HG03095 (cell line): ENCODE data around the gene TTC39A.

Experiments used
- ATAC-seq: cut with Tn5 transposase; IDR thresholded peaks from one replicate; pipeline ENCODE4 v1.9.1; 2021; ENCODE audit warnings: moderate library complexity; ENCODE audit not compliant: unreplicated experiment

TTC39A gene

GRCh38 chr1:51316113-51316845, 14.1 kb downstream of the TTC39A start:
- ATAC-seq: no peak

DNA sequence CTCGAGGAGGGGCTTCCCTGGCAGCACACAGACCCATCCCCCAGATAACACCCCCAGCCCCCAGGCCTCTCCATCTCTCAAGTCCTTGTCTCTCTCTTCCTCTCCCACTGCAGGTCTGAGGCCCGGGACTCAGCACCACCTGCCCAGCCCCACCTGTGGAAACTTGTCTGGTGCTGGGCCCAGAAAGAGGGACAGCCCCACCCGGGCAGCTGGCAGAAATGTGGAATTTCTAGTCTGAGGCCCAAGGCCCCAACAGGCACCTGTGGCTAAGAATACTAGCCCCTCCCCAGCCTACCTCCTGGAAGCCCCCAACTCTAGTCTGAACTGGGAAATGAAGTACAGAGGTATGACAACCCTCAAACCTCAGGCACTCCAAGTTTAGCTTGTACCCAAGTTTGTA, 15.4 kb downstream of the TTC39A start:
- ATAC-seq: no peak

DNA sequence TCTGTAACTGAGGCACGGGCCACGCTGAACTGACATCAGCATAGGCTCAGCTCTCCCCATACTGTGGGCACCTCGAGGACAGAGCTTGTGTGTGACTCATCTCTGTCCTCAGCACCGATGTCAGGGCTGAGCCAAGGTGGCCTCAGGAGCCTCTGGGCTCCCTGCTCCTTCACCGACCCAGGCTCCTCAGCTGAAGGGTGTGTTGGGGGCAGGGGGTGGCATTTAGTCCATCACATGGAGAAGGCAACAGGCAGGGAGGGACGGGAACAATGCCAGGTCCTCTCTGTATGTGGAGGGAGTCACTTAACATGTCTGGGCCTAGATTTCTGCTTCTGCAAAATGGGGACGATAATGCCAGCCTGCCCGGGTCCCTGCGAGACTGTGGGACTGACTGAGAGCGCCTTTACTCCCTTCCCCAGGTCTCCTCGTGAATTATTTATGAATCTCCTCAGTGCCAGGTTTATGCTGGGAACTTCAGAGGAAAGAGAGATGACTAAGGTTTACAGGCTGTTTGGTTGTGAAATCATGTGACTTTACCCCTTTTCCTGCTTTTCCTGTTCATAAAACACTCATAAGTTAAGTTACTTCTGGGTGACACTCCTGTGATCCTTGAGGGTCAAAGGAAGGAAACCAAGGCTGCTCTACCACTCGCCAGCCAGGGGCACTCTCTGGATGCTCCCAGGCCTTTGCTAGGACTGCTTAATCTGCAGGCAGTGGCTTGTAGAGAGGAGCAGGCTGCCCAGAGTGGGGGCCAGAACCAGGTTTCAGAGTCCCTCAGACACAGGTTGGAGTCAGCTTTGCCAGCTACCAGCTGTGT, 16.2 kb downstream of the TTC39A start:
- no peak for ATAC-seq

GRCh38 chr1:51313268-51313852, 17.0 kb downstream of the TTC39A start:
- no peak for ATAC-seq

DNA sequence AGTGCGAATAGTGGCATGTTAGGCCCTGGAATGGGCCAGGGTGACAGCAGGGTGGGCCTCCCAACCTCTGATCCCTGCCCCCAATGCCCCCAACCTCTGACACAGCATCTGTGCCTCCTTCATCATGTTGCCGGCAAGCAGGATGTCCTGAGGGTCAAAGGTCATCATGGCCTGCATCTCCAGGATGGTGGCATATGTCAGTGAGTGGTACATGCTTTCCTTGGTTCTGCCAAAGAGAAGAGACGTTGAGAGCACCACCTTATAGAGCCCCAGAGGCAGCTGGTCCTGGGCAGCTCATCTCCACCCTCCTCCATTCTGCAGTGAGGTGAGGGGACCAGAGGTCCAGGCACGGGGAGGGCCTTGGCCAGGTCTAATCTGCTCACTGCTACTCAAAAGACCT, 17.6 kb downstream of the TTC39A start:
- no peak for ATAC-seq

GRCh38 chr1:51311826-51312225, 18.5 kb downstream of the TTC39A start:
- ATAC-seq: no peak

DNA sequence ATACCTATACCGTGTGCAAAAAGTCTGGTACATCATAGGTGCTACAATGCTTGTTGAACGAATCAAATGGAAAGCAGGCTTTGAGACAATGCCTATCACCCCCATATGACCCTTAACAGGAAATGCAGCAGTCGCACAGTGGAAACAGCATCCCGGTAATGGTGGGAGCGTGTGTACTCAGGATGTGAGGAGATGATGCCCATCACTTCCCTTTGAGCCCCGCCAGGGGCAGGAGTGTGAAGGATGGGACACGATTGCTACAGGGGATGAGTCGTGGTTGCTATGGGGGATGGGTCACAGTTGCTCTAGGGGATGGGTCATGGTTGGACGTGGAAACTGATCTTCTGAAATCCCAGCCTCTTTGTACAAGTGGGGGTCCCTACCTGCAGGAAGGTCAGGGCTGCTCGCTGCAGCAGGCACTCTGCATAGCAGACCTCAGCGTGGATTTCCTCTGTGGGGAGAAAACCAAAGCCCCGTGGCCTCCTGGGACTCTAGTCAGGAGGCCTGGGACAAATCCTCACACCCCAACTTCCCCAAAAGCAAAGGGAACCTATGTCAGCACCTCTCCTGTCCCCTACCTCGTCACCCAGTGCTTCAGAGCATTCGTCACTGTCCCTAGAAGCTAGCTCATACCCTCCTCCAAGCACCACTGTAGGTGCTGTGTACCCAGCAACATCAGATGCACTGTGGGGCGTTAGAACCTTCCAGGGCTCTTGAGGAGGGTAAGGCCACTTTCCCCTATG, 19.3 kb downstream of the TTC39A start:
- no peak for ATAC-seq

DNA sequence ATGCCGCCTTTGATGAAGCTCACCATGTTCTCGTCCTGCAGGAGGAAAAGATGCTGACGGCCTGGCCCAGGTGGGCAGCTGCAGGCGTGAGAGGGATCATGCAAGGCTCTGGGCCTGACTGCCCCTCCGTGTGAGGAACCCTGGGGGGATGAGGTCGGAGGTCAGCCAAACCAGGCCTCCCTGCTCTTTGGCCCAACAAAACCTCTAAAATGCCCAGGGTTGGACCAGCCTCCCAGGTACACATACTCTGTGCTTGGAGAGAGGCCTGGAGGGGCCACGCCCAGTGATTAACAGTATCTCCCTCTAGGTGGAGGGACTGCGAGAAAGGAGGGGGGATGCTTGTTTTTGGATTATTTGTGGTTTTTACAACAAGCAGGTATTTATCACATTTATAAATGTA, 21.1 kb downstream of the TTC39A start:
- no peak for ATAC-seq

DNA sequence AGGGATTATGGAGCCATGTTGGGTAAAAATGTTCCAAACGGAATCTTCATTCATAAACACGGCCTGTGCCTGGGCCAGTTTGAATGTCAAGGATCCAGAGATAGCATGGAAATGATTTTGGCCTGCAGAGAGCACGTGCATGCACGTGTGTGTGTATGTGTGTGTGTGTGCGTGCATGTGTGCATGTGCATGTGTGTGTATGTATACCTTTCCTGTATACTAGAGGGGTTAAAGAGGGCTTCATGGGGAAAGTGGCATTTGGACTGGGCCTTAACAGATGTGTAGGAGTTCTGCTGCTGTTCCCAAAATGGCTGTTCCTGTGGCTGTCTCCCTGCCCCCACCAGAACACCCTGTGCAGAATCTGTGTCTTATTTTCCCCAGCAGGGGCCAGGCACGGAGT, 21.7 kb downstream of the TTC39A start:
- no peak for ATAC-seq

DNA sequence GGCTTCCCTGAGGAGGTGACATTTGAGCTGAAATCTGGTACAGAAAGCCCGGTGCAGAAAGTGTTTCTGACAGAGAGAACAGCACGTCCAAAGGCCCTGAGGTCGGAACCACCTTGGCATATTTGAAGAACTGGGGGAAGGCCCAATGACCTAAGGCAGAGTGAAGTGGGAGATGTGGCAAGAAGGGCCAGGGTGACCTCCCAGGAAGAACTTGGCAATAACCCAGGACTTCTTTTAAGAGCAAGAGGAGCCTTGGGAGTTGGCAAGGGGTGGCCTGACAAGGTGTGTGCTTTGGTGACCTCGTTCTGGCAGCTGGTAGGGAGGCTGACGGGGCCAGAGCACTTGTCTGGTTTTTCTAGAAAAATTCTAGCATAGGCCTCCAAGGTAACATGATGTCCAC, 23.4 kb downstream of the TTC39A start:
- ATAC-seq: no peak

- no peak for ATAC-seq
Observed at GRCh38 chr1:51305371-51305823, 25.0 kb downstream of the TTC39A start.

- ATAC-seq: no peak
Observed at GRCh38 chr1:51304360-51304759, 26.0 kb downstream of the TTC39A start.

- no peak for ATAC-seq
Observed at GRCh38 chr1:51303751-51304251, 26.6 kb downstream of the TTC39A start.

DNA sequence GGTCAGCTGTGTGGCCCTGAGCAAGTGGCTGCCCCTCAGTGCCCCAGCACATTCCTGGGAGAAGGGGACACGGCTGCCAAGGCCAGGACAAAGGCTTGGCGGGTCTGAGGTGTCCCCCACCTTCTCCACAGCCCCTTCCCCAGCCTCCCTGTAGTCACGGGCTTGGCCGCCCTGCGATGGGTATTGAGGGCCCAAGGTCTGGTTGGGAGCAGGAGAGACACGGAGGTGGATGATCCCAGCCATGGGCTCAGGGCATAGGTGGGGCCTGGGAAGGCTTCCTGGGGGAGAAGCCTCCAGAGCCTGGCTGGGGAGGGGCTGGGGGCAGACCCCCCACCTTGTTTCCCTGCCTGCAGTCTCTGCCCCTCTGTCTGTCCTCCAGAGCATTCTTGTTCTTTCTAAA, 27.0 kb downstream of the TTC39A start:
- no peak for ATAC-seq

GRCh38 chr1:51302746-51303145, 27.6 kb downstream of the TTC39A start:
- ATAC-seq: no peak

DNA sequence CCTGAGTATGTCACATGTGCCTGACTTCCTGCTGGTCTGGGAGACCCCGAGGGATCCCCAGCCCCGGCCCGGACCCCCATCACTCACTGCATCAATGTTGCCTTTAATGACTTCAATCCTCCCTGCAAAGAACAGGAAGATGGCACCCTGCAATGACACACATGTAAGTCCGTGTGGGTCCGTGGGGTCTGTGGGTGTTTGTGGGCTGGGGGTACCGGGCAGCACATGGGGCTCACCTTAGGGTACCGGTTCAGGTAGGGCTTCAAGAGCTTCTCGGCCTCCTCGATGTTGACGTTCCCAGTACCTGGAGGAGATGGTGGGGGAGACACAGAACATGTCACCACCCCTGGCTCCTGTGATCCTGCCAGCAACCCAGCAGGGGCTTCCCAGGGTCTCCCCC, 28.1 kb downstream of the TTC39A start:
- no peak for ATAC-seq

DNA sequence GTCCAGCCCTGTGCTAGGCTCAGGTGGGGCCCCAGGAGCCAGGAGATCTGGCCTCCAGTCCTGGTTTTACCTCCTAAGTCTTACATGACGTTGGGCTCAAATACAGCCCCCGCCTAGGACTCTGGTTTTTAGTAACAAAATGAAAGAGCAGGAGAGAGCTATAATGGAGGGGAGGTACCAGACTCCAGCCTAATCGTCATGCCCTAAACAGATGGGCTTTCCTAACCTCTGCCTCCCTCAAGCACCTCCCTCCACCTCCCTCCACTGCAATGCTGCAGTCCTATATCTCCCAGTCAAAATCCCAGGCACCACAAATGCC, 28.6 kb downstream of the TTC39A start:
- ATAC-seq: no peak

- no peak for ATAC-seq
Observed at GRCh38 chr1:51301152-51301843, 29.1 kb downstream of the TTC39A start.

DNA sequence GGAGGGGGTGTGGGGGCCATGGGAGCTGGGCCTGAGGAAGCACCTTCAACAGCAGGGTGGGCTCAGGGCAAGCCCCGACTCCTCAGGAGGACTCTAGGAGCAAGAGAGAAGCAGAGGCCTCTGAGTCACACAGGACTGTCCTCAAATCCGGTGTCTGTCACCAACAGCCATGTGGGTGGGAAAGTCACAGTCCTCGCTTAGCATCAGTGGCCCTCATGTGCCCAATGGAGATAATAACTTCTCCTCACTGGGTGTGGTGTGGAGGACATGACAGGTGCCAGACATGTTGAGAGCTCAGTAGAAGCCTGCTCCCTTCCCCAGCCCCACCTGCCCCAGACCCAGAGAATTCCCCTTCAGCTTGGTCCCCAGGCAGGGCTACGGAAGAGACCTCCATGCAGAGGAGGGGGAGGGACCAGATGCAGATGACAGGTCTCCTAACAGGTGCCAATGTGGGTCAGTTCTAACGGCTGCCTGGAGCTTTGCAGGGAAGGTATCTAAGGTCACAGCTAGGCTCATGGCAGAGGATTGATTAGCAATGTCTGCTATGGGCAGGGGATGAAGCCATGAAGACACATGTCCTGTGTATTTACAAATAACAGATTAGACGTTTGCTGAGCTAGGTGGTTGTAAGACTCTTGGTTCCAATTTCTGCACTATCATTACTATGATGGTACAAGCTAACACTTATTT, 30.2 kb downstream of the TTC39A start:
- no peak for ATAC-seq
